ENCODE results near the gene UHRF1. TPM values are rescaled to one million over a fixed set of nuclear protein-coding genes. Genes with fewer than 3 reads are reported as not detected.
"Not testable (repeated sequence)": the region's sequence is repeated elsewhere in the genome, so short reads cannot be mapped to it uniquely, and the experiment has no call there.

The UHRF1 gene
- total and polyA plus RNA-seq, 2 of the 13 experiments (the other 11 are each of a cell fraction or from before 2014, with no cell fraction given): 6.8 to 78.4 TPM

DNA sequence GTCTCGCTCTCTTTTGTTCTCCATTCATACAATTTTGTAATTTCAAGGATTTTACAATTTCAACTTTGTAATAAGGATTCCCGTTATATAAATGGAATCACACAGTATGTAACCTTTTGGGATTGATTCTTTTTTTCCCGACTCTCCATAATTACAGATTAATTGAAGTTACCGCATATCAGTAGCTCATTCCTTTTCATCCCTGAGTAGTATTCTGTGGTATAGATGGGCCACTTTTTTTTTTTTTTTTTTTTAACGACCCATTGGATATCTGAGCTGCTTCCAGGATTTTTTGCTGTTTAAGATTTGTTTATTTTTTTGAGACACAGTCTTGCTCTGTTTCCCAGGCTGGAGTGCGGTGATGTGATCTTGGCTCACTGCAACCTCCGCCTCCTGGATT, 27.8 kb downstream of the UHRF1 start (continued):
- TF ChIP-seq FOXK2 (IDR thresholded peaks at IDR 0.05): no peak
- TF ChIP-seq JUNB (CRISPR knock-in tag; IDR thresholded peaks at IDR 0.05; ENCODE audit: borderline replicate concordance): no peak
- TF ChIP-seq ZKSCAN1 (IDR thresholded peaks at IDR 0.05; ENCODE audit: low read length): no peak

DNA sequence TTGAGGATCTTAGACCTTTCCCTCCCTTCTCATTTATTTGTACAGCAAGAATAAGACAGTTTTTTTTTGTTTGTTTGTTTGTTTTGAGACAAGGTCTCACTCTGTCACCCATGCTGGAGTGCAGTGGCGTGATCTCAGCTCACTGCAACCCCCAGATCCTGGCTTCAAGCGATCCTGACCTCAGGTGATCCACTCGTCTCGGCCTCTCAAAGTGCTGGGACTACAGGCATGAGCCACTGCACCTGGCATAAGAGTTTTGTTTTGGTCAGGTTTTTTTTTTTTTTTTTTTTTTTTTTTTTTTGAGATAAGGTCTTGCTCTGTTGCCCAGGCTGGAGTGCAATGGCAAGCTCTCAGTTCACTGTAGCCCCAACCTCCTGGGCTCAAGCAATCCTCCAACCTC, 29.2 kb downstream of the UHRF1 start:
- H3K4me1 ChIP-seq (ENCODE audit: insufficient read depth, low read length); H3K79me2 ChIP-seq (ENCODE audit: insufficient read depth, low read length); H3K27me3 ChIP-seq (ENCODE audit: control insufficient read depth in 1 of 2, insufficient read depth in 2 of 2, low read length in 2 of 2); in situ Hi-C loops (cut with HindIII; ENCODE audit: extremely low pct_ligation_motif_present, low pct_unique_long_range_greater_than_20kb); DNase-seq (ENCODE audit: low spot score); H2AFZ ChIP-seq (ENCODE audit: low read length); POLR2A ChIA-PET; CTCF ChIA-PET (ENCODE audit: low intra/inter-chr PET ratio, low total read pairs); H3K9me3 ChIP-seq (ENCODE audit: low read length); FAIRE-seq; ATAC-seq; intact Hi-C loops (cut with micrococcal nuclease; ENCODE audit: unreplicated experiment); BruUV-seq (replicated peaks); H3K4me2 ChIP-seq (ENCODE audit: low read depth, low read length); H4K20me1 ChIP-seq (ENCODE audit: insufficient read depth, low read length); H3K27ac ChIP-seq (ENCODE audit: extremely low read length, insufficient read depth, low read length); H3K4me3 ChIP-seq (replicated peaks in 1 of 3; ENCODE audit: insufficient read depth in 1 of 3, low read depth in 2 of 3, low read length in 3 of 3); H3K9ac ChIP-seq (ENCODE audit: insufficient read depth, low read depth, low read length): not testable (repeated sequence)
- 96% methylated on average over 4 of the region's 4 CpGs for WGBS (ENCODE audit: low lambda C conversion rate)
- peaks cover 9 to 53% of the 10 kb centered on the region in 2 experiments; a peak in 4 of 5 replicates for H3K36me3 ChIP-seq (replicated peaks in 1 of 2; ENCODE audit: control insufficient read depth in 1 of 2, insufficient read depth in 2 of 2, low read length in 2 of 2)

DNA sequence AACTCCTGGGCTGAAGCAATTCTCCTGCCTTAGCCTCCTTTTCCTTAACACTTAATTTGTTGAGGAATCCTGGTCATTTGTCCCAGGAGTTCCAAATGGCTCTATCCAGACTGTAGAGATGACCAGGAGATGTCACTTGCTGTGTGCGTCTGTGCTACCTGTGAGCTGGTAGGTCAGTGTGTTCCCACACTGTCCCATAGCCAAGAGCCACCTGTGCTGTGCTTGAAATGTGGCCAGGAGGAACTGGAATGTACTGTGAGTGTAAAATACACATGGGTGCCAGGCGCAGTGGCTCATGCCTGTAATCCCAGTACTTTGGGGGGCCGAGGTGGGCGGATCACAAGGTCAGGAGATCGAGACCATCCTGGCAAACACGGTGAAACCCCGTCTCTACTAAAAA, 30.2 kb downstream of the UHRF1 start:
- H4K20me1 ChIP-seq (ENCODE audit: insufficient read depth, low read length): no peaks in the 10 kb centered on the region
- no peaks in the 10 kb centered on the region for H3K79me2 ChIP-seq (ENCODE audit: insufficient read depth, low read length)
- no peak overlapping the region for H3K9ac ChIP-seq (ENCODE audit: insufficient read depth, low read depth, low read length)
- no peaks in the 10 kb centered on the region for H3K27me3 ChIP-seq (ENCODE audit: control insufficient read depth in 1 of 2, insufficient read depth in 2 of 2, low read length in 2 of 2)
- 99% methylated on average over 7 of the region's 7 CpGs for WGBS (ENCODE audit: low lambda C conversion rate)
- no peak overlapping the region for H2AFZ ChIP-seq (ENCODE audit: low read length)
- TF ChIP-seq MATR3 (CRISPR knock-in tag; IDR thresholded peaks at IDR 0.05): no peak
- H3K9me3 ChIP-seq (ENCODE audit: low read length): no peaks in the 10 kb centered on the region
- BruUV-seq (replicated peaks): no TSS peak
- in situ Hi-C loops (cut with HindIII; ENCODE audit: extremely low pct_ligation_motif_present, low pct_unique_long_range_greater_than_20kb) (no loop called here), intact Hi-C loops (cut with micrococcal nuclease; ENCODE audit: unreplicated experiment) (no loop called here)
- no peaks in the 10 kb centered on the region for H3K4me1 ChIP-seq (ENCODE audit: insufficient read depth, low read length)
- FAIRE-seq (no peak), DNase-seq (ENCODE audit: low spot score) (no peak), ATAC-seq (no peak)
- H3K4me2 ChIP-seq (ENCODE audit: low read depth, low read length): no peak overlapping the region
- ChIA-PET CTCF (ENCODE audit: low intra/inter-chr PET ratio, low total read pairs) (no interaction called here), POLR2A (no interaction called here)
- no peak overlapping the region for H3K4me3 ChIP-seq (replicated peaks in 1 of 3; ENCODE audit: insufficient read depth in 1 of 3, low read depth in 2 of 3, low read length in 3 of 3)
- no peak overlapping the region for H3K27ac ChIP-seq (ENCODE audit: extremely low read length, insufficient read depth, low read length)
- peaks cover 9 to 53% of the 10 kb centered on the region in 2 experiments for H3K36me3 ChIP-seq (replicated peaks in 1 of 2; ENCODE audit: control insufficient read depth in 1 of 2, insufficient read depth in 2 of 2, low read length in 2 of 2)

DNA sequence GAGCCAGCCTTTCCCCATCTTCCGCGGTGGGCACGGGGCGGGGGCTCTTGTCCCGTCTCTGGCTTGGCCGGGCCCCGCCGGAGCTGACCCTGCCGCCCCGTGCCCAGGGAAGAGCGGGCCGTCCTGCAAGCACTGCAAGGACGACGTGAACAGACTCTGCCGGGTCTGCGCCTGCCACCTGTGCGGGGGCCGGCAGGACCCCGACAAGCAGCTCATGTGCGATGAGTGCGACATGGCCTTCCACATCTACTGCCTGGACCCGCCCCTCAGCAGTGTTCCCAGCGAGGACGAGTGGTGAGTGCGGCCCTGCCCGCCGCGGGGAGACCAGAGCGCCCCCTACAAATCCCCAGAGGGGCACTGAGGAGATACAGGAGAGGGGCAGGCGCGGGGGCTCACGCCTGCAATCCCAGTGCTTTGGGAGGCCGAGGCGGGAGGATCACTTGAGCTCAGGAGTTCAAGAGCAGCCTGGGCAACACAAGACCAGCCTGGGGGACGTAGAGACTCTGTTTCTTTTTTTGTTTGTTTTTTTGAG, 32.4 kb downstream of the UHRF1 start:
- BruUV-seq (replicated peaks); H3K9ac ChIP-seq (ENCODE audit: insufficient read depth, low read depth, low read length); intact Hi-C loops (cut with micrococcal nuclease; ENCODE audit: unreplicated experiment); H4K20me1 ChIP-seq (ENCODE audit: insufficient read depth, low read length); H3K27ac ChIP-seq (ENCODE audit: extremely low read length, insufficient read depth, low read length); H3K27me3 ChIP-seq (ENCODE audit: control insufficient read depth in 1 of 2, insufficient read depth in 2 of 2, low read length in 2 of 2); H2AFZ ChIP-seq (ENCODE audit: low read length); FAIRE-seq; H3K4me3 ChIP-seq (replicated peaks in 1 of 3; ENCODE audit: insufficient read depth in 1 of 3, low read depth in 2 of 3, low read length in 3 of 3); in situ Hi-C loops (cut with HindIII; ENCODE audit: extremely low pct_ligation_motif_present, low pct_unique_long_range_greater_than_20kb); H3K9me3 ChIP-seq (ENCODE audit: low read length); H3K4me1 ChIP-seq (ENCODE audit: insufficient read depth, low read length); DNase-seq (ENCODE audit: low spot score); H3K79me2 ChIP-seq (ENCODE audit: insufficient read depth, low read length); ATAC-seq; POLR2A ChIA-PET; H3K4me2 ChIP-seq (ENCODE audit: low read depth, low read length): not testable (repeated sequence)
- 98% methylated on average over 29 of the region's 35 CpGs for WGBS (ENCODE audit: low lambda C conversion rate)
- CTCF ChIA-PET (ENCODE audit: low intra/inter-chr PET ratio, low total read pairs): interaction anchor here (1.2 kb wide), 1 partner anchor 90 kb away, joined by 3 read pairs; no protein-coding TSS in a partner anchor
- peaks cover 8 to 53% of the 10 kb centered on the region in 2 experiments for H3K36me3 ChIP-seq (replicated peaks in 1 of 2; ENCODE audit: control insufficient read depth in 1 of 2, insufficient read depth in 2 of 2, low read length in 2 of 2)

DNA sequence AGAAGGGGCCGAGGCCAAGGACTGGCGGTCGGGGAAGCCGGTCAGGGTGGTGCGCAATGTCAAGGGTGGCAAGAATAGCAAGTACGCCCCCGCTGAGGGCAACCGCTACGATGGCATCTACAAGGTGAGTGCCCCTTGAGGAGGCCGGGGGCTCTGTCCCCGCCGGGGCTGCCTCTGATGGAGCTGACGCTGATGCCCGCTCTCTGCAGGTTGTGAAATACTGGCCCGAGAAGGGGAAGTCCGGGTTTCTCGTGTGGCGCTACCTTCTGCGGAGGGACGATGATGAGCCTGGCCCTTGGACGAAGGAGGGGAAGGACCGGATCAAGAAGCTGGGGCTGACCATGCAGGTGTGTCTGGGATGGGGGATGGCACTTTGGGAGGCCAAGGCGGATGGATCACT, 41.3 kb downstream of the UHRF1 start:
- POLR2A ChIA-PET, ATAC-seq: not testable (repeated sequence)

More for the DNA sequence above, 41.3 kb downstream of the UHRF1 start:
- in situ Hi-C loops (cut with HindIII; ENCODE audit: extremely low pct_ligation_motif_present, low pct_unique_long_range_greater_than_20kb); H3K4me3 ChIP-seq (replicated peaks in 1 of 3; ENCODE audit: insufficient read depth in 1 of 3, low read depth in 2 of 3, low read length in 3 of 3); H3K79me2 ChIP-seq (ENCODE audit: insufficient read depth, low read length); H3K4me1 ChIP-seq (ENCODE audit: insufficient read depth, low read length); CTCF ChIA-PET (ENCODE audit: low intra/inter-chr PET ratio, low total read pairs); FAIRE-seq; H3K9me3 ChIP-seq (ENCODE audit: low read length); H3K9ac ChIP-seq (ENCODE audit: insufficient read depth, low read depth, low read length); BruUV-seq (replicated peaks); H3K4me2 ChIP-seq (ENCODE audit: low read depth, low read length); H3K27me3 ChIP-seq (ENCODE audit: control insufficient read depth in 1 of 2, insufficient read depth in 2 of 2, low read length in 2 of 2); intact Hi-C loops (cut with micrococcal nuclease; ENCODE audit: unreplicated experiment); DNase-seq (ENCODE audit: low spot score); H3K27ac ChIP-seq (ENCODE audit: extremely low read length, insufficient read depth, low read length); H2AFZ ChIP-seq (ENCODE audit: low read length); H4K20me1 ChIP-seq (ENCODE audit: insufficient read depth, low read length): not testable (repeated sequence)
- H3K36me3 ChIP-seq (replicated peaks in 1 of 2; ENCODE audit: control insufficient read depth in 1 of 2, insufficient read depth in 2 of 2, low read length in 2 of 2): peaks cover 8 to 68% of the 10 kb centered on the region in 2 experiments
- 97% methylated on average over 17 of the region's 23 CpGs for WGBS (ENCODE audit: low lambda C conversion rate)
